ENCODE results near the gene TSPAN5.

Gene TSPAN5

DNA sequence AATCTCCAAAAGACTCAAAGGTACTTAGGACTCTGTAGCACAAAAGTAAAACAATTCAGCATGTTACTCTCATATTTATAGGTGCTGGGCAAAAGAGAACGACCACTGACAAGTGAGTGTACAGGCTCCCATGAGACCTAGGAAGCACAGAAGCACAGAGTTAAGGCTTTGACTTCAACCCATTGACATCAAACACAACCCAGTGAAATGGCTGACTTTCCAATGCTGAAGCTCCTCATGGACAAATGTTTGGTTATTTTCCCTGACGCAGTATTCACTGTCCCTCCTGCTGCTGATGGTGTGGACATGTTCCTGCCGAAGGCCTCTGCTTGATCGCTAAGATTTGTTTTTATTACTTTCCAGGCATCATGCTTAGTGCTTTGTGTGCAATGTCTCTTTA lies 148.7 kb downstream of the TSPAN5 start:
- Histone ChIP-seq H3K4me3 (replicated peaks; ENCODE audit: low read depth, low read length) (no peak overlapping the region), H3K27me3 (replicated peaks; ENCODE audit: control insufficient read depth, insufficient read depth, low read length) (no peaks in the 10 kb centered on the region), H3K36me3 (ENCODE audit: control insufficient read depth, insufficient read depth, low read length) (no peaks in the 10 kb centered on the region)
- TF ChIP-seq, protein P1, sequence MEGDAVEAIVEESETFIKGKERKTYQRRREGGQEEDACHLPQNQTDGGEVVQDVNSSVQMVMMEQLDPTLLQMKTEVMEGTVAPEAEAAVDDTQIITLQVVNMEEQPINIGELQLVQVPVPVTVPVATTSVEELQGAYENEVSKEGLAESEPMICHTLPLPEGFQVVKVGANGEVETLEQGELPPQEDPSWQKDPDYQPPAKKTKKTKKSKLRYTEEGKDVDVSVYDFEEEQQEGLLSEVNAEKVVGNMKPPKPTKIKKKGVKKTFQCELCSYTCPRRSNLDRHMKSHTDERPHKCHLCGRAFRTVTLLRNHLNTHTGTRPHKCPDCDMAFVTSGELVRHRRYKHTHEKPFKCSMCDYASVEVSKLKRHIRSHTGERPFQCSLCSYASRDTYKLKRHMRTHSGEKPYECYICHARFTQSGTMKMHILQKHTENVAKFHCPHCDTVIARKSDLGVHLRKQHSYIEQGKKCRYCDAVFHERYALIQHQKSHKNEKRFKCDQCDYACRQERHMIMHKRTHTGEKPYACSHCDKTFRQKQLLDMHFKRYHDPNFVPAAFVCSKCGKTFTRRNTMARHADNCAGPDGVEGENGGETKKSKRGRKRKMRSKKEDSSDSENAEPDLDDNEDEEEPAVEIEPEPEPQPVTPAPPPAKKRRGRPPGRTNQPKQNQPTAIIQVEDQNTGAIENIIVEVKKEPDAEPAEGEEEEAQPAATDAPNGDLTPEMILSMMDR (IDR thresholded peaks at IDR 0.05; ENCODE audit: insufficient read depth, low read length, poor library complexity, severe bottlenecking): no peak
- DNase-seq (ENCODE audit: extremely low read depth, insufficient read length): no peak

DNA sequence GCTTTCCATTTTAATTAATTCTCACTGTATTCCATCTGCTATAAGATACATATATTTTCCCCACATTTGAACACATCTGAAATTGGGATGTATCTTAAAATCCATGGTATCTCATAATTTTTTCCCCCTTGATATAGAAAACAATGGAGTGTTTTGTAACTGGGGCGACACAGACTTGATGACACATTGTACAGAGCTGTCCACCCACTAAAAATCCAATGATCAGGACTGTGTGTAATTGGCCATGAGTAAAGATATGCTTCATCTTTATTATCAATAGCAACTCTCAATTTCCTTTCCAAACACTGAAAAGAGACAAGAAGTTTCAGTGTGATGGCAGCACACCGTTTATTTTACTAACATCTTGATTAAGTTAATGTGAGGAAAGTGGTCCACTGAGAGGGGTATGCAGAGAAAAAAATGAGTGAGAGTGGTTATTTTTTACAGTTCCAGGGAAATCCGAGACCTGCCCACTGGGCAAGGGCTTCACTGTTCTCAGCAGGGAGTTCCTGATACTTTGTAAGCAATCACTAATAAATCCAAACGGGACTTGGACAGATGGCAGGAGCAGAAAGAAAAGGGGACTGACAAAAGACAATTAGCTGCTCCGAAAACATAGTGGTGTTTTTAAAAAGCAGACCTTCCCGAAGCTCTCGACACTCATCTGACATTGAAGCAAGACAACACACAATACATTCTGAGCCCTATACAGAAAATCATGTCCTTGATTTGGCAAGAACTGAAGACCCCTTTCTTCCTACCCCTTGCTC lies 149.4 kb downstream of the TSPAN5 start:
- no peak for DNase-seq (ENCODE audit: extremely low read depth, insufficient read length)

DNA sequence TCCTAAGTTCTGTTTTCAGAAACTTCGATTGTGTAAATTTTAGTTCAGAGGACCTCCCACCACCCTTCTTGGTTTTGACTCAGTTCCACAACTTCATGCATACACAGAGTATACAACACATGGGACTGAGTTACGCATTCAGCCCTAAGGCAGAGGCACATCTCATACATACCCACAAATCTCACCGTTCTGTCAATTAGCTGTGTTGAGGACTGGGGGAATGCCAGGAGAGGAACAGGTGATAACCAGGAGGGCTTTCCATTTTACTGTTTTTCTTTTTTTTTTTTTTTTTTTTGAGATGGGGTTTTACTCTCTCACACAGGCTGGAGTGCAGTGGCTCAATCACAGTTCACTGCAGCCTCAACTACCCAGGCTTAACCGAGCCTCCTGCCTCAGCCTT lies 150.2 kb downstream of the TSPAN5 start:
- Histone ChIP-seq H3K36me3 (ENCODE audit: control insufficient read depth, insufficient read depth, low read length) (no peaks in the 10 kb centered on the region), H3K4me3 (replicated peaks; ENCODE audit: low read depth, low read length) (no peak overlapping the region), H3K27me3 (replicated peaks; ENCODE audit: control insufficient read depth, insufficient read depth, low read length) (no peaks in the 10 kb centered on the region)
- no peak for DNase-seq (ENCODE audit: extremely low read depth, insufficient read length)
- TF ChIP-seq, protein P1 (IDR thresholded peaks at IDR 0.05; ENCODE audit: insufficient read depth, low read length, poor library complexity, severe bottlenecking): no peak

More for the DNA sequence above, 149.4 kb downstream of the TSPAN5 start:
- H3K27me3 ChIP-seq (replicated peaks; ENCODE audit: control insufficient read depth, insufficient read depth, low read length): no peaks in the 10 kb centered on the region
- TF ChIP-seq, protein P1 (IDR thresholded peaks at IDR 0.05; ENCODE audit: insufficient read depth, low read length, poor library complexity, severe bottlenecking): no peak
- no peak overlapping the region for H3K4me3 ChIP-seq (replicated peaks; ENCODE audit: low read depth, low read length)
- H3K36me3 ChIP-seq (ENCODE audit: control insufficient read depth, insufficient read depth, low read length): no peaks in the 10 kb centered on the region

DNA sequence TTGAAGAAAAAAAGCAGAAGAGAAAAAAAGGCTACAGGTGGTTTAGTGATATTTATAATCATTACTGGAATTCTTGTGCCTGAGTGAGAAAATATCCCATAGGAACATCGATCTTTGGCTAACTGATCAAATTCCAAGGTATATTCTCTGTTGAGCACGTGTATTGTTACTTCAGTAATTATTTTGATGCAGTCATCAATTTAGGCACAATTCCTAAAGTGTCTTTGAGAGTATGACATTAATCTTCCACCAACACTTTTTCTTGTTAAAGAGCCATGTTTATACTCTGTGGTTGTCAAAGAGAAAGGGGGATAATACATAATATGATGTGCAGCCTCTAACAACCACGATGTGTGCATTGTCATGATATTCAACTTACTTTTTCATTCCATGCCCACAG lies 151.1 kb downstream of the TSPAN5 start:
- Histone ChIP-seq H3K36me3 (ENCODE audit: control insufficient read depth, insufficient read depth, low read length) (no peaks in the 10 kb centered on the region), H3K4me3 (replicated peaks; ENCODE audit: low read depth, low read length) (no peak overlapping the region), H3K27me3 (replicated peaks; ENCODE audit: control insufficient read depth, insufficient read depth, low read length) (no peaks in the 10 kb centered on the region)
- TF ChIP-seq, protein P1 (IDR thresholded peaks at IDR 0.05; ENCODE audit: insufficient read depth, low read length, poor library complexity, severe bottlenecking): no peak
- no peak for DNase-seq (ENCODE audit: extremely low read depth, insufficient read length)

DNA sequence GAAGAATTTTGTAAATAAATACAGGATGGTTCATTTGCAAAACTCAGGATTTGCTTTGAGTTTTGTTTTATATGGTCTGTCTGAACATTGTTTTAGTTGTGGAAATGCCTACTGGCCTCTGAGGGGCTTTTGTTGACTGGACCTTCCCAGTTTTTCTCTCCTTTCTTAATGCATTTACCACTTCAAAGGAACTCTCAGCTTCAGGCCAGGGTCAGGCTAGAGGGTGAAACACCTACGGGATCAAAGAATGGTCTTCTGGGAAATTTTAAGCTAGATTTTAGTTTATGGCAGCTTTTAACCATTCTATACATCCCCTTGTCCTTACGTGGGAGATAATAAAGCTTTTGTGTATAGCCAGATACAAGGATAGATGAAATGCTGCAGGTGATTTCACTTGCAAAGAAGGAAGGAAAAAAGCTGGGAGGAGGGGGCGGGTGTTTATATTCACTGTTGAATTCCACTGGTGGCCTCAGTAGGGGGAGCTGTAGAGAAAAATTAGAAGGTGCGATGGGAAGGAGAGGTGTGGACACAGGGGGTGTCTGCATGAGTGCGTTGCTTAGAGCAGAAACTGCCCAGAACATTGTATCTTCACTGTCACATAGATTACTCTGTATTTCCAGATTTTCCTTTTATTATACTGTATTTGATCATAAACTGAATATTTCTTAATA lies 151.8 kb downstream of the TSPAN5 start:
- Histone ChIP-seq H3K36me3 (ENCODE audit: control insufficient read depth, insufficient read depth, low read length) (no peaks in the 10 kb centered on the region), H3K4me3 (replicated peaks; ENCODE audit: low read depth, low read length) (no peak overlapping the region), H3K27me3 (replicated peaks; ENCODE audit: control insufficient read depth, insufficient read depth, low read length) (no peaks in the 10 kb centered on the region)
- no peak for DNase-seq (ENCODE audit: extremely low read depth, insufficient read length)
- TF ChIP-seq, protein P1 (IDR thresholded peaks at IDR 0.05; ENCODE audit: insufficient read depth, low read length, poor library complexity, severe bottlenecking): peak; percentile 28

All from GM06990 (cell line).